K562 (cell line): ENCODE results near the gene OR7D2. TPM values are rescaled to one million over a fixed set of nuclear protein-coding genes. Genes with fewer than 3 reads are reported as not detected.

Experiments
- ARHGAP35 ChIP-seq: fragments of 450-650 bp; IDR thresholded peaks from 2 replicates; pipeline ENCODE4 v1.6.1; 2018; ENCODE audit not compliant: partially characterized antibody
- ASH1L ChIP-seq: fragments of 450-650 bp; IDR thresholded peaks from 2 replicates; pipeline ENCODE4 v1.6.1; 2018; ENCODE audit warnings: borderline replicate concordance, mild to moderate bottlenecking, low read depth; ENCODE audit not compliant: partially characterized antibody
- BHLHE40 ChIP-seq: IDR thresholded peaks from 2 replicates; pipeline ENCODE4 v1.6.1; 2011; ENCODE audit warnings: low read length, improper control_type of control experiment
- CHD2 ChIP-seq: IDR thresholded peaks from 2 replicates; pipeline ENCODE4 v1.6.1; 2011; ENCODE audit warnings: low read depth, low read length
- DIDO1 ChIP-seq: fragments of 450-650 bp; IDR thresholded peaks from 2 replicates; pipeline ENCODE4 v1.6.1; 2016; ENCODE audit warnings: low read depth, missing biosample characterization, missing genetic modification characterization
- ELF1 ChIP-seq: fragments of 200-800 bp; sonication (Bioruptor generic); IDR thresholded peaks from 2 replicates; pipeline ENCODE4 v1.6.1; 2016; ENCODE audit warnings: missing genetic modification characterization, missing compliant biosample characterization
- HDAC1 ChIP-seq, 2 experiments: fragments of 450-650 bp; IDR thresholded peaks; 2 replicates each; pipeline ENCODE4 v1.6.1; 2016 to 2017; ENCODE audit warnings: inconsistent platforms in 1 of 2, mild to moderate bottlenecking in 1 of 2, moderate library complexity in 1 of 2
- HDAC2 ChIP-seq: fragments of 450-650 bp; IDR thresholded peaks from 2 replicates; pipeline ENCODE4 v1.6.1; 2016; ENCODE audit warnings: mild to moderate bottlenecking
- HNRNPLL ChIP-seq: fragments of 200-400 bp; formaldehyde crosslinking; IDR thresholded peaks from 2 replicates; pipeline ENCODE4 v1.6.1; 2017; ENCODE audit warnings: low read length, low read depth, mild to moderate bottlenecking; ENCODE audit not compliant: poor library complexity, severe bottlenecking
- JUND ChIP-seq, 2 experiments: IDR thresholded peaks; 2 replicates in 1 of 2; 3 replicates in 1 of 2; pipeline ENCODE4 v1.6.1; 2011; ENCODE audit warnings: borderline replicate concordance in 2 of 2, low read depth in 2 of 2, low read length in 2 of 2, improper control_type of control experiment in 1 of 2, missing biosample characterization in 1 of 2, missing genetic modification characterization in 1 of 2, missing genetic modification reagents in 1 of 2
- L3MBTL2 ChIP-seq: fragments of 450-650 bp; IDR thresholded peaks from 2 replicates; pipeline ENCODE4 v1.6.1; 2016; ENCODE audit warnings: mild to moderate bottlenecking, moderate library complexity
- MYC ChIP-seq, 2 experiments: fragments of 250-450 bp in 1 of 2; sonication (Bioruptor Pico) in 1 of 2; IDR thresholded peaks; 2 replicates each; pipeline versions ENCODE4 v1.5.1 to v1.6.1; 2012 to 2021; ENCODE audit warnings: low read depth in 2 of 2, borderline replicate concordance in 1 of 2, improper control_type of control experiment in 1 of 2, low read length in 1 of 2, mild to moderate bottlenecking in 1 of 2, moderate library complexity in 1 of 2
- POLR2AphosphoS5 ChIP-seq: IDR thresholded peaks from 2 replicates; pipeline ENCODE4 v1.6.1; 2011; ENCODE audit warnings: mild to moderate bottlenecking, low read depth, low read length, moderate library complexity; ENCODE audit not compliant: control insufficient read depth, insufficient read depth
- RB1 ChIP-seq: fragments of 450-650 bp; IDR thresholded peaks from 2 replicates; pipeline ENCODE4 v1.6.1; 2017; ENCODE audit warnings: low read depth, mild to moderate bottlenecking
- TEAD4 ChIP-seq, 2 experiments: sonication (generic) in 1 of 2; formaldehyde crosslinking in 1 of 2; IDR thresholded peaks; 2 replicates each; pipeline versions ENCODE4 v1.6.1 to v1.8.0; 2012 to 2022; ENCODE audit warnings: borderline replicate concordance in 1 of 2, inconsistent platforms in 1 of 2, low read length in 1 of 2, mild to moderate bottlenecking in 1 of 2, missing genetic modification reagents in 1 of 2
- TFAM ChIP-seq: fragments of 250-450 bp; sonication (Bioruptor Pico); conservative IDR thresholded peaks from 2 replicates; pipeline ENCODE4 v1.5.0; 2021; ENCODE audit warnings: mild to moderate bottlenecking, moderate library complexity
- ZBTB11 ChIP-seq, 3 experiments: fragments of 200-800 bp in 1 of 3; fragments of 250-450 bp in 1 of 3; fragments of 450-650 bp in 1 of 3; sonication (Bioruptor Pico) in 1 of 3; sonication (Bioruptor generic) in 1 of 3; formaldehyde crosslinking in 1 of 3; IDR thresholded peaks; 2 replicates each; pipeline versions ENCODE4 v1.6.1 to v1.8.0; 2016 to 2022; ENCODE audit warnings: mild to moderate bottlenecking in 2 of 3, missing genetic modification characterization in 2 of 3, missing compliant biosample characterization in 1 of 3, moderate library complexity in 1 of 3
- ZFX ChIP-seq: sonication (generic); formaldehyde crosslinking; IDR thresholded peaks from 2 replicates; pipeline ENCODE4 v1.8.0; 2022; ENCODE audit warnings: mild to moderate bottlenecking, missing genetic modification reagents, moderate library complexity
- ZNF197 ChIP-seq: fragments of 200-800 bp; sonication (Bioruptor generic); IDR thresholded peaks from 2 replicates; pipeline ENCODE4 v1.6.1; 2016; ENCODE audit warnings: low read depth, missing genetic modification characterization, missing compliant biosample characterization
- polyA plus RNA-seq, 8 experiments: library from polyadenylated mRNA; depleted of rRNA in 4 of 8; stranded (reverse) in 5 of 8; unstranded in 3 of 8; fragments of >200 nt; fragmentation: Nextera tagmentation in 2 of 8; fragmentation: Illumina TruSeq in 1 of 8; extraction: Ambion mirVana in 2 of 8; extraction: Trizol in 1 of 8; gene quantifications; 2 replicates each; pipeline versions ENCODE4 v1.2.1 to v1.2.3, GENCODE V29; 2011 to 2014; ENCODE audit warnings: inconsistent platforms in 1 of 8, missing spikeins in 1 of 8
- total RNA-seq, 7 experiments: library from RNA; depleted of rRNA in 6 of 7; stranded (reverse); fragments of >200 nt in 6 of 7; fragmentation: Illumina TruSeq in 2 of 7; extraction: Trizol in 2 of 7; gene quantifications; 2 replicates each; pipeline versions ENCODE4 v1.2.1 to v1.2.3, GENCODE V29; 2011 to 2021; ENCODE audit warnings: low replicate concordance in 1 of 7
- TF ChIP-seq, protein P1 (sequence below): fragments of 450-650 bp; IDR thresholded peaks from 2 replicates; pipeline ENCODE4 v1.6.1; 2016; ENCODE audit warnings: missing biosample characterization, missing genetic modification characterization

OR7D2 gene
- total and polyA plus RNA-seq, 9 of the 15 experiments (the other 6 are each of a cell fraction or from before 2014, with no cell fraction given) = 0.05 to 0.75 (median 0.45) TPM

- TF ChIP-seq DIDO1 (peak; percentile 70), POLR2AphosphoS5 (peak; percentile 87), HDAC2 (0 out of 2 replicates have a peak, but pooled peaks have one; percentile 59), ZBTB11 (CRISPR knock-in tag; IDR thresholded peaks at IDR 0.05) (peak in 1 of 3 experiments; percentile 64; a peak in 1 of 6 replicates), HDAC1 (IDR thresholded peaks at IDR 0.05) (peak in 1 of 2 experiments; percentile 90; a peak in 2 of 4 replicates), RB1 (peak; percentile 75; the same call in 1 of the 2 replicates), ELF1 (tag) (peak; percentile 100), ZFX (CRISPR knock-in tag) (peak; percentile 76), TEAD4 (IDR thresholded peaks at IDR 0.05; ENCODE audit: low read length) (0 out of 2 replicates have a peak, but pooled peaks have one; percentile 9), TEAD4 (CRISPR knock-in tag; IDR thresholded peaks at IDR 0.05; ENCODE audit: borderline replicate concordance) (no peak), HNRNPLL (peak; percentile 35), ZNF197 (0 out of 2 replicates have a peak, but pooled peaks have one; percentile 39), ARHGAP35 (peak; percentile 92), BHLHE40 (peak; percentile 19; the same call in 1 of the 2 replicates), MYC (IDR thresholded peaks at IDR 0.05; ENCODE audit: low read depth, low read length) (peak; percentile 95), MYC (CRISPR knock-in tag; IDR thresholded peaks at IDR 0.05; ENCODE audit: borderline replicate concordance, low read depth) (peak; percentile 80; the same call in 1 of the 2 replicates), ASH1L (peak; percentile 84), TFAM (CRISPR knock-in tag) (no peak), CHD2 (peak; percentile 98), JUND (IDR thresholded peaks at IDR 0.05; ENCODE audit: borderline replicate concordance, low read depth, low read length) (peak; percentile 16; the same call in 1 of the 2 replicates), JUND (tag; IDR thresholded peaks at IDR 0.05; ENCODE audit: borderline replicate concordance, low read depth, low read length) (no peak; the same call in 2 of the 3 replicates), L3MBTL2 (peak; percentile 75; the same call in 1 of the 2 replicates)
- TF ChIP-seq, protein P1, sequence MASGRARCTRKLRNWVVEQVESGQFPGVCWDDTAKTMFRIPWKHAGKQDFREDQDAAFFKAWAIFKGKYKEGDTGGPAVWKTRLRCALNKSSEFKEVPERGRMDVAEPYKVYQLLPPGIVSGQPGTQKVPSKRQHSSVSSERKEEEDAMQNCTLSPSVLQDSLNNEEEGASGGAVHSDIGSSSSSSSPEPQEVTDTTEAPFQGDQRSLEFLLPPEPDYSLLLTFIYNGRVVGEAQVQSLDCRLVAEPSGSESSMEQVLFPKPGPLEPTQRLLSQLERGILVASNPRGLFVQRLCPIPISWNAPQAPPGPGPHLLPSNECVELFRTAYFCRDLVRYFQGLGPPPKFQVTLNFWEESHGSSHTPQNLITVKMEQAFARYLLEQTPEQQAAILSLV (tag) = no peak
Observed at GRCh38 chr19:9140159-9140874, 38.5 kb upstream of the OR7D2 start, which contains the start of gene ZNF317 (continued).
